Neural cell (in vitro differentiated cells): ENCODE measurements around the gene MTCL1. TPM values are rescaled to one million over a fixed set of nuclear protein-coding genes. Genes with fewer than 3 reads are reported as not detected.

ENCODE experiments used
- H2AFZ ChIP-seq: fragments of 200-600, 300-800 bp; sonication (generic), shearing (Covaris generic); 2 replicates; pipeline ENCODE4 v1.6.0; 2014; ENCODE audit warnings: low read depth, mild to moderate bottlenecking, antibody characterized with exemption, low read length, moderate library complexity
- H3F3A ChIP-seq: fragments of 200-600 bp; shearing (Covaris generic); 2 replicates; pipeline ENCODE4 v1.6.1; 2016; ENCODE audit warnings: mild to moderate bottlenecking, moderate library complexity, mixed read lengths, antibody characterized with exemption, low read length; ENCODE audit not compliant: insufficient read depth, poor library complexity, severe bottlenecking
- H3K27ac ChIP-seq: fragments of 200-600, 300-800 bp; sonication (generic), shearing (Covaris generic); 2 replicates; pipeline ENCODE4 v1.5.1; 2014; ENCODE audit warnings: mild to moderate bottlenecking, low read length, moderate library complexity
- H3K27me3 ChIP-seq: fragments of 300-800, 200-600 bp; sonication (generic), shearing (Covaris generic); 2 replicates; pipeline ENCODE4 v1.6.0; 2014; ENCODE audit warnings: mild to moderate bottlenecking, low read depth, low read length, moderate library complexity; ENCODE audit not compliant: insufficient read depth
- H3K36me3 ChIP-seq: fragments of 300-800, 200-600 bp; sonication (generic), shearing (Covaris generic); 2 replicates; pipeline ENCODE4 v1.5.1; 2014; ENCODE audit warnings: mild to moderate bottlenecking, antibody characterized with exemption, low read length, moderate library complexity; ENCODE audit not compliant: insufficient read depth
- H3K4me2 ChIP-seq: fragments of 300-800, 200-600 bp; sonication (generic), shearing (Covaris generic); 2 replicates; pipeline ENCODE4 v1.6.0; 2014; ENCODE audit warnings: mild to moderate bottlenecking, low read length
- H3K4me3 ChIP-seq: fragments of 300-800, 200-600 bp; sonication (generic), shearing (Covaris generic); 2 replicates; pipeline ENCODE4 v1.5.1; 2014; ENCODE audit warnings: mild to moderate bottlenecking, low read length, moderate library complexity
- H3K79me2 ChIP-seq: fragments of 200-600 bp; shearing (Covaris generic); replicated peaks from 2 replicates; pipeline ENCODE4 v1.6.0; 2014; ENCODE audit warnings: mild to moderate bottlenecking, low read length, moderate library complexity; ENCODE audit not compliant: insufficient read depth
- H3K9ac ChIP-seq: fragments of 300-800, 200-600 bp; sonication (generic), shearing (Covaris generic); 2 replicates; pipeline ENCODE4 v1.6.1; 2016; ENCODE audit warnings: mild to moderate bottlenecking, low read length, mixed read lengths
- H3K9me2 ChIP-seq: fragments of 200-600 bp; shearing (Covaris generic); 2 replicates; pipeline ENCODE4 v1.6.1; 2016; ENCODE audit warnings: mild to moderate bottlenecking, low read length, mixed read lengths; ENCODE audit not compliant: insufficient read depth
- H3K9me3 ChIP-seq: fragments of 200-600, 300-800 bp; sonication (generic), shearing (Covaris generic); 2 replicates; pipeline ENCODE4 v1.6.1; 2016; ENCODE audit warnings: mild to moderate bottlenecking, mixed run types, low read length, moderate library complexity, mixed read lengths
- H4K20me1 ChIP-seq: fragments of 200-600 bp; shearing (Covaris generic); 2 replicates; pipeline ENCODE4 v1.6.1; 2016; ENCODE audit warnings: mild to moderate bottlenecking, mixed run types; ENCODE audit not compliant: insufficient read depth
- CTCF ChIP-seq: fragments of 450-650 bp; IDR thresholded peaks from 2 replicates; pipeline ENCODE4 v1.5.1; 2014; ENCODE audit warnings: antibody characterized with exemption, mild to moderate bottlenecking, moderate library complexity; ENCODE audit not compliant: poor library complexity, severe bottlenecking
- EP300 ChIP-seq: fragments of 450-650 bp; conservative IDR thresholded peaks from 2 replicates; pipeline ENCODE4 v1.6.1; 2014; ENCODE audit warnings: antibody characterized with exemption, mild to moderate bottlenecking, moderate library complexity; ENCODE audit not compliant: poor library complexity, severe bottlenecking
- EZH2 ChIP-seq: fragments of 200-600, 300-800 bp; shearing (Covaris generic), sonication (generic); IDR thresholded peaks from 2 replicates; pipeline ENCODE4 v1.6.1; 2014; ENCODE audit warnings: antibody characterized with exemption, low read length, borderline replicate concordance, mild to moderate bottlenecking; ENCODE audit not compliant: insufficient read depth, poor library complexity, severe bottlenecking
- MXI1 ChIP-seq: fragments of 450-650 bp; conservative IDR thresholded peaks from 2 replicates; pipeline ENCODE4 v1.6.1; 2014; ENCODE audit warnings: antibody characterized with exemption, mild to moderate bottlenecking; ENCODE audit not compliant: poor library complexity, severe bottlenecking
- POLR2AphosphoS5 ChIP-seq: IDR thresholded peaks from 2 replicates; pipeline ENCODE4 v1.6.1; 2012
- RAD21 ChIP-seq: fragments of 450-650 bp; conservative IDR thresholded peaks from 2 replicates; pipeline ENCODE4 v1.6.1; 2014; ENCODE audit warnings: antibody characterized with exemption, mild to moderate bottlenecking, moderate library complexity
- REST ChIP-seq: IDR thresholded peaks from 2 replicates; pipeline ENCODE4 v1.6.1; 2012; ENCODE audit warnings: borderline replicate concordance
- SMC3 ChIP-seq: fragments of 450-650 bp; conservative IDR thresholded peaks from 2 replicates; pipeline ENCODE4 v1.6.1; 2014; ENCODE audit warnings: antibody characterized with exemption, mild to moderate bottlenecking, moderate library complexity; ENCODE audit not compliant: poor library complexity
- TAF1 ChIP-seq: IDR thresholded peaks from 2 replicates; pipeline ENCODE4 v1.6.1; 2012; ENCODE audit warnings: low read depth
- polyA plus RNA-seq: library from polyadenylated mRNA; depleted of rRNA; stranded (reverse); fragments of >200 nt; gene quantifications from 2 replicates; pipeline ENCODE4 v1.2.3, GENCODE V29; 2014

Gene MTCL1
- polyA plus RNA-seq, 1 donor from 2014 or later: 20.8 TPM

GRCh38 chr18:8794934-8795280 is 89.6 kb downstream of the MTCL1 start:
- no peak overlapping the region for H3K9ac ChIP-seq
- no peak overlapping the region for H3K4me3 ChIP-seq
- no peaks in the 10 kb centered on the region for H4K20me1 ChIP-seq
- H2AFZ ChIP-seq: no peak overlapping the region
- no peaks in the 10 kb centered on the region for H3K79me2 ChIP-seq
- no peaks in the 10 kb centered on the region for H3K9me3 ChIP-seq
- no peaks in the 10 kb centered on the region for H3K9me2 ChIP-seq
- TF ChIP-seq CTCF: no peak
- no peak for TF ChIP-seq POLR2AphosphoS5
- TF ChIP-seq TAF1: no peak
- no peak for TF ChIP-seq MXI1
- TF ChIP-seq EZH2: no peak
- TF ChIP-seq SMC3: no peak
- TF ChIP-seq REST: no peak
- H3K36me3 ChIP-seq: peaks cover 3% of the 10 kb centered on the region
- no peaks in the 10 kb centered on the region for H3F3A ChIP-seq
- no peak overlapping the region for H3K27ac ChIP-seq
- H3K27me3 ChIP-seq: no peaks in the 10 kb centered on the region
- H3K4me2 ChIP-seq: no peak overlapping the region

- no peak overlapping the region for H3K27ac ChIP-seq
- peaks cover 3% of the 10 kb centered on the region for H3K36me3 ChIP-seq
- TF ChIP-seq EZH2 (no peak), REST (no peak), CTCF (no peak), TAF1 (no peak), EP300 (no peak), POLR2AphosphoS5 (no peak), MXI1 (no peak), SMC3 (no peak), RAD21 (no peak)
- no peaks in the 10 kb centered on the region for H3K27me3 ChIP-seq
- no peak overlapping the region for H3K4me3 ChIP-seq
- no peaks in the 10 kb centered on the region for H3K9me2 ChIP-seq
- no peaks in the 10 kb centered on the region for H3K9me3 ChIP-seq
- no peaks in the 10 kb centered on the region for H3F3A ChIP-seq
- no peak overlapping the region for H2AFZ ChIP-seq
- H3K79me2 ChIP-seq: no peaks in the 10 kb centered on the region
- H3K9ac ChIP-seq: no peak overlapping the region
- no peak overlapping the region for H3K4me2 ChIP-seq
- no peaks in the 10 kb centered on the region for H4K20me1 ChIP-seq
These were observed 90.4 kb downstream of the MTCL1 start for GRCh38 chr18:8795586-8796325.
